Activated CD8-positive, alpha-beta T cell treated with anti-CD3 and anti-CD28 coated beads for 36 hours (primary cell): ENCODE data around the gene MAP2K6. TPM values are rescaled to one million over a fixed set of nuclear protein-coding genes. Genes with fewer than 3 reads are reported as not detected.

Experiments
- ATAC-seq: fragments of 200-7000 bp; cut with Tn5 transposase; one replicate; pipeline ENCODE4 v1.10.0; 2021; ENCODE audit warnings: mild to moderate bottlenecking, moderate library complexity
- CTCF ChIA-PET: fragments of 350-600 bp; sonication (Branson Sonifier 250); formaldehyde crosslinking; loops from one replicate; lab custom pipeline; 2021; ENCODE audit warnings: antibody characterized with exemption; lab: Charles Lee
- POLR2A ChIA-PET: fragments of 350-600 bp; sonication (Branson Sonifier 250); formaldehyde crosslinking; loops from one replicate; lab custom pipeline; 2021; ENCODE audit warnings: antibody characterized with exemption; lab: Charles Lee
- DNase-seq: peaks from one replicate; pipeline ENCODE4 v3.0.0-alpha.2; 2020
- H3K27ac Mint-ChIP-seq: one replicate; pipeline ENCODE4 v1.8.0; 2021; ENCODE audit warnings: mild to moderate bottlenecking, mixed read lengths
- H3K27me3 Mint-ChIP-seq: one replicate; pipeline ENCODE4 v1.8.0; 2021; ENCODE audit warnings: mixed read lengths
- H3K36me3 Mint-ChIP-seq: one replicate; pipeline ENCODE4 v1.8.0; 2021; ENCODE audit warnings: low read depth, mixed read lengths
- H3K4me1 Mint-ChIP-seq: one replicate; pipeline ENCODE4 v1.8.0; 2021; ENCODE audit warnings: low read depth, mixed read lengths
- H3K4me3 Mint-ChIP-seq: one replicate; pipeline ENCODE4 v1.8.0; 2021; ENCODE audit warnings: mild to moderate bottlenecking, moderate library complexity, mixed read lengths
- H3K9me3 Mint-ChIP-seq: one replicate; pipeline ENCODE4 v1.8.0; 2021; ENCODE audit warnings: mixed read lengths
- intact Hi-C: fragments of 100-400 bp; cut with micrococcal nuclease; formaldehyde crosslinking; loops from one replicate; pipeline ENCODE4 v1.10.0; 2022
- total RNA-seq, 2 experiments: library from RNA; stranded (reverse); gene quantifications; one replicate each; pipeline ENCODE4 v1.2.3, GENCODE V29; 2021
- TF ChIP-seq, protein P1 (sequence below): fragments of 200-600 bp; IDR thresholded peaks from one replicate; pipeline ENCODE4 v1.8.0; 2022; ENCODE audit warnings: antibody characterized with exemption, mild to moderate bottlenecking

MAP2K6 gene
- total RNA-seq, 2 experiments from 2014 or later = 3.2 to 3.3 TPM

DNA sequence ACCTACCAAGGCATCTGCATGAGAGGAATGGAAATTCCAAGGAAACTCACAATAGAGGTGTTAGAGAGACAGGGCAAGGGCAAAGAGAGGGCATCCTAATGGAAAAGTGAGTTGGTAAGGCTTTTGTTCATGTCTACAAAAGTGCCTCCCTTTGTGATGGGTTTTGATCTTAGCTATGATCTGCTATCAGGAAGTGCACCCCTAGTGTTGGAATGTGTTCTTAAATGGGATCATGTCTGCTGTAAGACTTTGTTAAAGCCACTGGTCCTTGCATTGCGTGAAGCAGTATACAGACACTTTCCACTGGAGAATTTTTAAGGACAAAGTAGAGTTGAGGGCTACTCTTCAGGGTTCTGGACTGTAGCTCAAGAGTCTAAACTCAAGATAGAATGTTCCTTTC is 92.0 kb downstream of the MAP2K6 start:
- ATAC-seq (no peak), DNase-seq (no peak)
- CTCF ChIA-PET = interaction anchor here (0.7 to 1.2 kb wide), 5 partner anchors 12 to 1567 kb away, joined by 3 to 6 read pairs (median 3); no protein-coding TSS in a partner anchor
- H3K27ac Mint-ChIP-seq = no peak overlapping the region
- no peaks in the 10 kb centered on the region for H3K27me3 Mint-ChIP-seq
- intact Hi-C loops = no loop called here
- TF ChIP-seq, protein P1, sequence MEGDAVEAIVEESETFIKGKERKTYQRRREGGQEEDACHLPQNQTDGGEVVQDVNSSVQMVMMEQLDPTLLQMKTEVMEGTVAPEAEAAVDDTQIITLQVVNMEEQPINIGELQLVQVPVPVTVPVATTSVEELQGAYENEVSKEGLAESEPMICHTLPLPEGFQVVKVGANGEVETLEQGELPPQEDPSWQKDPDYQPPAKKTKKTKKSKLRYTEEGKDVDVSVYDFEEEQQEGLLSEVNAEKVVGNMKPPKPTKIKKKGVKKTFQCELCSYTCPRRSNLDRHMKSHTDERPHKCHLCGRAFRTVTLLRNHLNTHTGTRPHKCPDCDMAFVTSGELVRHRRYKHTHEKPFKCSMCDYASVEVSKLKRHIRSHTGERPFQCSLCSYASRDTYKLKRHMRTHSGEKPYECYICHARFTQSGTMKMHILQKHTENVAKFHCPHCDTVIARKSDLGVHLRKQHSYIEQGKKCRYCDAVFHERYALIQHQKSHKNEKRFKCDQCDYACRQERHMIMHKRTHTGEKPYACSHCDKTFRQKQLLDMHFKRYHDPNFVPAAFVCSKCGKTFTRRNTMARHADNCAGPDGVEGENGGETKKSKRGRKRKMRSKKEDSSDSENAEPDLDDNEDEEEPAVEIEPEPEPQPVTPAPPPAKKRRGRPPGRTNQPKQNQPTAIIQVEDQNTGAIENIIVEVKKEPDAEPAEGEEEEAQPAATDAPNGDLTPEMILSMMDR = no peak
- H3K4me1 Mint-ChIP-seq = peaks cover 18% of the 10 kb centered on the region
- peaks cover 1% of the 10 kb centered on the region for H3K9me3 Mint-ChIP-seq
- no peak overlapping the region for H3K4me3 Mint-ChIP-seq
- H3K36me3 Mint-ChIP-seq = peaks cover 15% of the 10 kb centered on the region
- POLR2A ChIA-PET = no interaction called here

DNA sequence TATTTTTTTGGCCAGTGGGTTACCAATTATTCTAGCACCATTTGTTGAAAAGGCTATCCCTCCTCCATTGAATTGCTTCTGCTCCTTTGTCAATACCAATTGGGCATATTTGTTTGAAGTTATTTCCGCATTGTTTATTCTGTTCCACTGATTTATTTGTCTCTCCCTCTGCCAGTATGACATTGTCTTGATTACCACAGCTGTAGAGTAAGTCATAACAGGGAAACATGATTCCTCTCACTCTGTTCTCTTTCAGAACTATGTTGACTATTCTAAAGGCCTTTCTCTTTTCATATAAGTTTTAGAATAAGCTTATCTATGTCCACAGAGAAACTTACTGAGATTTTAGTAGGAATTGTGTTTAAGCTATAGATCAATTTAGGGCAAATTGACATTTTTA is 94.3 kb downstream of the MAP2K6 start:
- DNase-seq (no peak), ATAC-seq (no peak)
- peaks cover 17% of the 10 kb centered on the region for H3K36me3 Mint-ChIP-seq
- H3K9me3 Mint-ChIP-seq = peaks cover 1% of the 10 kb centered on the region
- no peaks in the 10 kb centered on the region for H3K27me3 Mint-ChIP-seq
- H3K4me1 Mint-ChIP-seq = peaks cover 4% of the 10 kb centered on the region
- TF ChIP-seq, protein P1 = no peak
- intact Hi-C loops = no loop called here
- POLR2A ChIA-PET = no interaction called here
- CTCF ChIA-PET = interaction anchor here (1.4 kb wide), 1 partner anchor 8 kb away, joined by 3 read pairs; no protein-coding TSS in a partner anchor
- no peak overlapping the region for H3K4me3 Mint-ChIP-seq
- no peak overlapping the region for H3K27ac Mint-ChIP-seq

DNA sequence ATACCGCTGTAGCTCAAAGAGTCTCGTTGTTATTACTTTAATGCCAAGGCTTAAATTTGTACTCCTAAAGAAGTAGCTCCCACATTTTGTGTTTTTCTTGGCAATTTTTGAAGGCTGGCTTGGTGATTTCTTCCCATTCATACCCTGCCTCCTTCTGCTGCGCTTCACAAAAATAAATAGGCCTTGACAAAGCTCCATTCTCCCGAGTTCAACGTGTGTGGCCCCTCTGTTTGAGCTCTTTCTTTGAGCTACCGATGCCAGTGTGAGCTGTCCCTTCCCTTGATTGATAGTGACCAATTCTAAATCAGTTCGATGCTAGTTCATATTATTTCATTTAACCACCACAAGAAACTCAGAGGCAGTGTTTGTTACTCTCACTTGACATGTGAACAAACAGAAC is 96.8 kb downstream of the MAP2K6 start:
- peaks cover 4% of the 10 kb centered on the region for H3K4me1 Mint-ChIP-seq
- H3K36me3 Mint-ChIP-seq = peaks cover 17% of the 10 kb centered on the region
- POLR2A ChIA-PET = no interaction called here
- intact Hi-C loops = no loop called here
- TF ChIP-seq, protein P1 = no peak
- no peak for ATAC-seq
- H3K4me3 Mint-ChIP-seq = no peak overlapping the region
- no peak for DNase-seq
- CTCF ChIA-PET = interaction anchor here (1.4 to 4.1 kb wide), 2 partner anchors 11 kb away, joined by 4 to 16 read pairs; no protein-coding TSS in a partner anchor
- H3K27ac Mint-ChIP-seq = no peak overlapping the region
- H3K9me3 Mint-ChIP-seq = peaks cover 1% of the 10 kb centered on the region
- no peaks in the 10 kb centered on the region for H3K27me3 Mint-ChIP-seq

DNA sequence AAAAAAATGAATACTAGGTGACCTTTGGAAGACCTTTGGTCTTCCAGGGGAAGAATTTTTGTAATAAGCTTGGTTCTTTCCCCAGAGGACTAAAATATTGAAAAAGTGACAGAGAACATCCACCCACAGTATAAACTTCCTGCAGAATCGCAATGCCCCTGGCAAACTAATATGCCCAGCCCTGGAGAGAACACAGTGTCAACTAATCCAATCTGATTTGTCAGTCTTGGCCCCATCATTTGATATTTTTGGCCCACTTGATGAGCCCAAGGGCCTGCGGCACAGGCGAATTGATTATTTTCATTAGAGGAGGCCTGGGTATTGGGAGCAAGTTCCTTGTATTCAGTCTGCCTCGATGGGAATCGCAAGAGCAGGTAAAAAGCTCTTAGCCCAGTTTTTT is 98.4 kb downstream of the MAP2K6 start:
- peaks cover 20% of the 10 kb centered on the region for H3K36me3 Mint-ChIP-seq

DNA sequence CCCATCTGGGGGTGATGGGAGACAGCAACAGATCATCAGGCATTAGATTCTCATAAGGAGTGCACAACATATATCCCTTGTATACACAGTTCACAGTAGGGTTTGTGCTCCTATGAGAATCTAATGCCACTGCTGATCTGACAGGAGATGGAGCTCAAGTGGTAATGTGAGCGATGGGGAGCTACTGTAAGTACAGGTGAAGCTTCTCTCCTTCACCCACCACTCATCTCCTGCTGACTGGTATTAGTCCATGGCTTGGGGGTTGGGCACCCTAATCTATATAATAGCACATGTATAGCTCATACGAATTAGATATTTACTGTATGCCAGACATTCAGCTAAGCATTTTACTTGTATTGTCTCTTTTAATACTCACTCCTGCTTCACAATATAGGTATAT is 101.7 kb downstream of the MAP2K6 start:
- peaks cover 15% of the 10 kb centered on the region for H3K36me3 Mint-ChIP-seq
- POLR2A ChIA-PET = interaction anchor here (1.6 kb wide), 1 partner anchor 15 kb away, joined by 4 read pairs; no protein-coding TSS in a partner anchor
- peaks cover 4% of the 10 kb centered on the region for H3K4me1 Mint-ChIP-seq
- H3K4me3 Mint-ChIP-seq = no peak overlapping the region
- ATAC-seq (no peak), DNase-seq (no peak)
- no peak overlapping the region for H3K27ac Mint-ChIP-seq
- CTCF ChIA-PET = interaction anchor here (2.1 to 2.4 kb wide), 2 partner anchors 9 to 121 kb away, joined by 7 read pairs; no protein-coding TSS in a partner anchor
- H3K27me3 Mint-ChIP-seq = no peaks in the 10 kb centered on the region
- H3K9me3 Mint-ChIP-seq = no peaks in the 10 kb centered on the region
- TF ChIP-seq, protein P1 = no peak
- intact Hi-C loops = no loop called here

More for the DNA sequence above, 98.4 kb downstream of the MAP2K6 start:
- TF ChIP-seq, protein P1 = no peak
- Mint-ChIP-seq H3K9me3 (peaks cover 1% of the 10 kb centered on the region), H3K4me3 (no peak overlapping the region), H3K27ac (no peak overlapping the region), H3K27me3 (no peaks in the 10 kb centered on the region), H3K4me1 (peaks cover 8% of the 10 kb centered on the region)
- CTCF ChIA-PET = interaction anchor here (0.6 to 4.1 kb wide), 3 partner anchors 10 to 941 kb away, joined by 3 to 16 read pairs (median 5); no protein-coding TSS in a partner anchor
- POLR2A ChIA-PET = no interaction called here
- DNase-seq (no peak), ATAC-seq (no peak)
- intact Hi-C loops = no loop called here
